Lung (tissue), 12 donors: ENCODE results near the gene ZNF521. TPM values are rescaled to one million over a fixed set of nuclear protein-coding genes. Genes with fewer than 3 reads are reported as not detected.

Experiments
- ATAC-seq: fragments of 200-7000 bp; cut with Tn5 transposase; one replicate; pipeline ENCODE4 v1.9.1; 2020; ENCODE audit warnings: moderate number of reproducible peaks; ENCODE audit not compliant: insufficient read depth, low FRiP score
- DNase-seq, 3 donors: peaks; one replicate each; pipeline ENCODE4 v3.0.0-alpha.2; 2013 to 2017
- H3K27ac ChIP-seq, 2 donors: one replicate each; pipeline ENCODE4 v1.5.1; 2013; ENCODE audit warnings: mild to moderate bottlenecking in 2 of 2, moderate library complexity in 2 of 2, control low read depth in 1 of 2, inconsistent platforms in 1 of 2, low read depth in 1 of 2, low read length in 1 of 2
- H3K27me3 ChIP-seq, 3 donors: one replicate each; pipeline ENCODE4 v1.5.1; 2013; ENCODE audit warnings: low read length in 2 of 3; ENCODE audit not compliant: control insufficient read depth in 3 of 3, insufficient read depth in 3 of 3
- H3K36me3 ChIP-seq, 4 donors: one replicate each; pipeline ENCODE4 v1.5.1; 2013; ENCODE audit warnings: low read length in 4 of 4, mild to moderate bottlenecking in 1 of 4, moderate library complexity in 1 of 4; ENCODE audit not compliant: control insufficient read depth in 4 of 4, insufficient read depth in 4 of 4
- H3K4me1 ChIP-seq, 5 donors: one replicate each; pipeline ENCODE4 v1.5.1; 2013; ENCODE audit warnings: low read length in 5 of 5, mild to moderate bottlenecking in 2 of 5, moderate library complexity in 1 of 5; ENCODE audit not compliant: control insufficient read depth in 5 of 5, insufficient read depth in 5 of 5
- H3K4me3 ChIP-seq: one replicate; pipeline ENCODE4 v1.5.1; 2013; ENCODE audit warnings: mild to moderate bottlenecking, control low read depth, moderate library complexity
- H3K9ac ChIP-seq, 2 donors: one replicate each; pipeline ENCODE4 v1.5.1; 2013; ENCODE audit warnings: low read length in 2 of 2, control low read depth in 1 of 2; ENCODE audit not compliant: insufficient read depth in 1 of 2
- H3K9me3 ChIP-seq, 4 donors: one replicate each; pipeline ENCODE4 v1.5.1; 2013; ENCODE audit warnings: low read length in 3 of 4, mild to moderate bottlenecking in 1 of 4, moderate library complexity in 1 of 4; ENCODE audit not compliant: control insufficient read depth in 4 of 4, insufficient read depth in 3 of 4
- WGBS, 2 donors: extraction: QIAGEN DNeasy Blood & Tissue Kit; methylation state at CpG; one replicate each; pipeline ENCODE4 v1.1.7; 2013; 5-methylcytosine and 5-hydroxymethylcytosine counted together
- polyA plus RNA-seq, 2 donors: library from polyadenylated mRNA; stranded (reverse); fragments of 200-250 nt; gene quantifications; one replicate each; pipeline ENCODE4 v1.2.1, GENCODE V29; 2013
- total RNA-seq, 2 donors: library from RNA; depleted of rRNA in 1 of 2; stranded (reverse); fragments of >200 nt in 1 of 2; gene quantifications; one replicate each; pipeline ENCODE4 v1.2.1, GENCODE V29; 2014 to 2021
- TF ChIP-seq, protein P1 (sequence below): IDR thresholded peaks from 2 replicates; pipeline ENCODE4 v1.5.1; 2012; ENCODE audit warnings: mild to moderate bottlenecking; ENCODE audit errors: control extremely low read depth, extremely low read depth
- donor health status: control.
- donor health status: control.
- donor health status: Bipolar disorder and iron deficiency.
- donor health status: healthy.
- donor health status: DM: yes; HTN: yes; CAD: no.

ZNF521 gene
- total and polyA plus RNA-seq, 4 donors = 1.5 to 48.8 (median 10.7) TPM

DNA sequence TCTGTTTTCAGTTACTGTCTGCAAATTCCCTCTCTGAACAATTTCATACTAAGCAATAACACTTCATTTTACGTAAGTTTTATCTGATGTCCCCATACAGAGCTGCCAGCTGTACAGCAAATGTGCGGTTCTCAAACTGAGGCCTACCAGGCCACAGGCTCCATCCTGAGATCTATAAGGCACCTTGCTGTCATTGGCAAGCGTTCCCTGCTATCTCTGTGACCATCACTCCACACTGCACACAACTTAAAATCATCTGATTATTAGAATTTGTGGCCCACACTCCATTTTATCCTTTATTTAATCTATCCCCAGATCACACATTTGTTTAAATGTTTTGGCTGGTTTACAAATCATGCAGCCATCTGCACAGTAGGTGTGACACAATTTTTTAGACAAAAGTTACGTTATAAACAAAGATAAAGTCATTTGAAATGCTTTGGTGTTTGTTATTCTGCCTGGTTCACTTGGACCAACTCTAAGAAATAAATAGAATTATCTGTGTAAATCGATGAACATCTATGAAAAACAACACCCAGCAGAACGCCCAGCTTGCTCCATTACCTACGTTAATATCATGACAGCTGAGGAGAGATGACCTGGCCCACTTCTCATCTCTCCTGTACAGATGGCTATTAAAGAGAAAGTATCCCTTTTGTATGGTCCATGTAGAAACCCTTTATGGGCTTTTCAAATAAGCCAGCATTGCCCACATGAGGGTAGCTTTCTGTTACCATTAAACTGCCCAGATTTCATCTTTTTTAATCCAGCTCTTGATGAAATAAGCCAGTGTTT, 162.4 kb downstream of the ZNF521 start:
- H3K9ac ChIP-seq = no peak overlapping the region
- no peak overlapping the region for H3K27ac ChIP-seq
- 86 to 92% methylated on average over 7 of the region's 7 CpGs for WGBS, 2 donors
- TF ChIP-seq, protein P1, sequence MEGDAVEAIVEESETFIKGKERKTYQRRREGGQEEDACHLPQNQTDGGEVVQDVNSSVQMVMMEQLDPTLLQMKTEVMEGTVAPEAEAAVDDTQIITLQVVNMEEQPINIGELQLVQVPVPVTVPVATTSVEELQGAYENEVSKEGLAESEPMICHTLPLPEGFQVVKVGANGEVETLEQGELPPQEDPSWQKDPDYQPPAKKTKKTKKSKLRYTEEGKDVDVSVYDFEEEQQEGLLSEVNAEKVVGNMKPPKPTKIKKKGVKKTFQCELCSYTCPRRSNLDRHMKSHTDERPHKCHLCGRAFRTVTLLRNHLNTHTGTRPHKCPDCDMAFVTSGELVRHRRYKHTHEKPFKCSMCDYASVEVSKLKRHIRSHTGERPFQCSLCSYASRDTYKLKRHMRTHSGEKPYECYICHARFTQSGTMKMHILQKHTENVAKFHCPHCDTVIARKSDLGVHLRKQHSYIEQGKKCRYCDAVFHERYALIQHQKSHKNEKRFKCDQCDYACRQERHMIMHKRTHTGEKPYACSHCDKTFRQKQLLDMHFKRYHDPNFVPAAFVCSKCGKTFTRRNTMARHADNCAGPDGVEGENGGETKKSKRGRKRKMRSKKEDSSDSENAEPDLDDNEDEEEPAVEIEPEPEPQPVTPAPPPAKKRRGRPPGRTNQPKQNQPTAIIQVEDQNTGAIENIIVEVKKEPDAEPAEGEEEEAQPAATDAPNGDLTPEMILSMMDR = no peak
- no peaks in the 10 kb centered on the region for H3K27me3 ChIP-seq
- H3K4me3 ChIP-seq = no peak overlapping the region
- ATAC-seq (no peak), DNase-seq (peak in 2 of 3 donors; percentile 42 to 46)
- H3K36me3 ChIP-seq = peaks cover 0 to 2% (median 0%) of the 10 kb centered on the region in 4 donors
- H3K9me3 ChIP-seq = no peaks in the 10 kb centered on the region
- H3K4me1 ChIP-seq = peaks cover 0 to 55% (median 1%) of the 10 kb centered on the region in 5 donors

DNA sequence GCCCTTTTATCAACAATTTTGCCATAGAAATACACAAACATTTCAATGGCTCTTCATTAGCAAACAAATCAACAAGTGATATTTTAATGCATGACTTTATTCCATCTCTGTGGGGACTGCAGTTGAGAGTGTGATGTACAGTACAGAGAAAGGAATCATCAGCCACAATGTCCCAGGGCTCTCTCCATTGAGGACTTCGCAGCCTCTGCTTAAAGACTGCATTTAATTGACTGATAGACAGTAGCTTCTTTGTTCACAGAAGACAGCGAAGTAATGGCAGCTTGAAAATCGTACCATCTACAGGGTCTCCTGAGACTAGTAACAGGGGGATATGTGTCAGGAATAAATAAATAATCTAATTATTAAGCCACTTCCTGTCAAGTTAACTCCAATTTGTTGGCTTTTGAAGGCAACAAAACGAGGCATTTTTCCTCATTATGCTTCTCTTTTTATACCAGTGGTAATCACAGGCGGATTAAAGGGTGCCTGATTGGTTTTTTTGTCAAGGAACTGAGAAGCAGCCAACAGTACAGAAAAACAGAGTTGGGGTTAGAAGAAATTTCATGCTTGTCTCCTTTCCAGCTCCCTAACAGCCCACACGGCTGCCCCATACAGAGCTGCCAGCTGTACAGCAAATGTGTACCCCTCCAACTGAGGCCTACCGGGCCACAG, 164.3 kb downstream of the ZNF521 start:
- DNase-seq (peak; percentile 60 to 95 (median 94)), ATAC-seq (no peak)
- peaks cover 0 to 55% (median 1%) of the 10 kb centered on the region in 5 donors for H3K4me1 ChIP-seq
- H3K27ac ChIP-seq = no peak overlapping the region
- 82 to 86% methylated on average over 7 of the region's 7 CpGs for WGBS, 2 donors
- H3K36me3 ChIP-seq = peaks cover 0 to 2% (median 0%) of the 10 kb centered on the region in 4 donors
- no peak overlapping the region for H3K4me3 ChIP-seq
- no peaks in the 10 kb centered on the region for H3K9me3 ChIP-seq
- H3K9ac ChIP-seq = no peak overlapping the region
- TF ChIP-seq, protein P1 = no peak
- H3K27me3 ChIP-seq = no peaks in the 10 kb centered on the region

- H3K4me3 ChIP-seq = no peak overlapping the region
- TF ChIP-seq, protein P1 = no peak
- ATAC-seq (no peak), DNase-seq (peak in 2 of 3 donors; percentile 71 to 76)
- H3K27ac ChIP-seq = no peak overlapping the region
- no peaks in the 10 kb centered on the region for H3K36me3 ChIP-seq
- WGBS, 2 donors = 82 to 89% methylated on average over 4 of the region's 4 CpGs
- H3K9me3 ChIP-seq = no peaks in the 10 kb centered on the region
- no peak overlapping the region for H3K9ac ChIP-seq
- no peaks in the 10 kb centered on the region for H3K27me3 ChIP-seq
- peaks cover 0 to 50% (median 0%) of the 10 kb centered on the region in 5 donors for H3K4me1 ChIP-seq
These were observed 165.1 kb downstream of the ZNF521 start for GRCh38 chr18:25186871-25187270.
